ENCODE measurements around the gene LFNG.

- no peak for TF ChIP-seq CTCF (conservative IDR thresholded peaks at IDR 0.05 in 1 of 2, IDR thresholded peaks at IDR 0.05 in 1 of 2; ENCODE audit: extremely low read depth in 1 of 2, insufficient read depth in 1 of 2, low read depth in 1 of 2, low read length in 2 of 2)
- no peak for TF ChIP-seq EZH2 (IDR thresholded peaks at IDR 0.05; ENCODE audit: borderline replicate concordance, low read length)
These were observed 43.9 kb upstream of the LFNG start for GRCh38 chr7:2475678-2476015.
